IMR-90 (cell line): ENCODE measurements around the gene PATJ.

Experiments
- BHLHE40 ChIP-seq: fragments of 150-350 bp; IDR thresholded peaks from 2 replicates; pipeline ENCODE4 v1.6.1; 2016; ENCODE audit warnings: mild to moderate bottlenecking, low read depth, low read length
- CEBPB ChIP-seq: IDR thresholded peaks from 2 replicates; pipeline ENCODE4 v1.6.1; 2012; ENCODE audit warnings: low read depth, low read length, improper control_type of control experiment
- CHD1 ChIP-seq: IDR thresholded peaks from 2 replicates; pipeline ENCODE4 v1.6.1; 2012; ENCODE audit warnings: low read depth, low read length, improper control_type of control experiment
- CTCF ChIP-seq: conservative IDR thresholded peaks from 2 replicates; pipeline ENCODE4 v1.5.1; 2012; ENCODE audit warnings: mild to moderate bottlenecking, low read depth, low read length, improper control_type of control experiment
- ELK1 ChIP-seq: fragments of 150-350 bp; IDR thresholded peaks from 2 replicates; pipeline ENCODE4 v1.6.1; 2016; ENCODE audit warnings: low read depth, mild to moderate bottlenecking, low read length, moderate library complexity, borderline replicate concordance
- MAFK ChIP-seq: IDR thresholded peaks from 2 replicates; pipeline ENCODE4 v1.6.1; 2012; ENCODE audit warnings: low read depth, low read length, improper control_type of control experiment
- MXI1 ChIP-seq: IDR thresholded peaks from 2 replicates; pipeline ENCODE4 v1.6.1; 2012; ENCODE audit warnings: low read depth, mild to moderate bottlenecking, low read length, moderate library complexity, borderline replicate concordance
- NFE2L2 ChIP-seq: fragments of 150-350 bp; IDR thresholded peaks from 2 replicates; pipeline ENCODE4 v1.6.1; 2016; ENCODE audit warnings: low read depth, mild to moderate bottlenecking, low read length
- POLR2A ChIP-seq: IDR thresholded peaks from 2 replicates; pipeline ENCODE4 v1.6.1; 2012; ENCODE audit warnings: mild to moderate bottlenecking, low read depth, low read length
- RAD21 ChIP-seq: IDR thresholded peaks from 2 replicates; pipeline ENCODE4 v1.6.1; 2012; ENCODE audit warnings: low read length, improper control_type of control experiment
- RFX5 ChIP-seq: IDR thresholded peaks from 2 replicates; pipeline ENCODE4 v1.8.0; 2012; ENCODE audit warnings: low read depth, mild to moderate bottlenecking, low read length, moderate library complexity
- USF2 ChIP-seq: fragments of 150-350 bp; IDR thresholded peaks from 2 replicates; pipeline ENCODE4 v1.6.1; 2017; ENCODE audit warnings: mild to moderate bottlenecking, antibody characterized with exemption, low read length, low read depth

GRCh38 chr1:61749574-61749973, 7.3 kb downstream of the PATJ start:
- TF ChIP-seq CTCF (no peak), MXI1 (no peak), USF2 (no peak), ELK1 (no peak), CHD1 (no peak), BHLHE40 (no peak), POLR2A (no peak), MAFK (no peak), RAD21 (no peak), RFX5 (no peak), CEBPB (no peak), NFE2L2 (no peak)
